ENCODE results near the gene TYRO3.
A peak's percentile ranks its signal among the peaks of the same experiment; 100 is the strongest.

TYRO3 gene

GRCh38 chr15:41554343-41554742 is 4.7 kb upstream of the TYRO3 start:
- Histone ChIP-seq H3K9ac (no peak overlapping the region), H3K4me2 (no peak overlapping the region), H3K27ac (no peak overlapping the region), H2AFZ (ENCODE audit: low read depth) (no peak overlapping the region), H3K4me3 (IDR thresholded peaks at IDR 0.05; ENCODE audit: insufficient read depth, low read depth, low read length) (no peak overlapping the region), H3K27me3 (ENCODE audit: insufficient read depth, low read depth) (no peaks in the 10 kb centered on the region), H3K36me3 (ENCODE audit: insufficient read depth) (no peaks in the 10 kb centered on the region), H3K4me1 (ENCODE audit: low read depth, poor library complexity, severe bottlenecking) (peaks cover 15% of the 10 kb centered on the region), H3K79me2 (ENCODE audit: insufficient read depth, low read depth) (no peaks in the 10 kb centered on the region), H4K20me1 (ENCODE audit: insufficient read depth) (no peaks in the 10 kb centered on the region)
- no peak for TF ChIP-seq CTCF (conservative IDR thresholded peaks at IDR 0.05; ENCODE audit: low read depth, low read length)

- Histone ChIP-seq H3K27ac (no peak overlapping the region), H3K4me2 (no peak overlapping the region), H4K20me1 (ENCODE audit: insufficient read depth) (no peaks in the 10 kb centered on the region), H3K4me3 (IDR thresholded peaks at IDR 0.05; ENCODE audit: insufficient read depth, low read depth, low read length) (no peak overlapping the region), H3K27me3 (ENCODE audit: insufficient read depth, low read depth) (no peaks in the 10 kb centered on the region), H3K9ac (no peak overlapping the region), H2AFZ (ENCODE audit: low read depth) (no peak overlapping the region), H3K36me3 (ENCODE audit: insufficient read depth) (no peaks in the 10 kb centered on the region), H3K79me2 (ENCODE audit: insufficient read depth, low read depth) (no peaks in the 10 kb centered on the region), H3K4me1 (ENCODE audit: low read depth, poor library complexity, severe bottlenecking) (peaks cover 18% of the 10 kb centered on the region)
- no peak for TF ChIP-seq CTCF (conservative IDR thresholded peaks at IDR 0.05; ENCODE audit: low read depth, low read length)
Measured at GRCh38 chr15:41554915-41555314, 4.1 kb upstream of the TYRO3 start.

- Histone ChIP-seq H3K4me3 (IDR thresholded peaks at IDR 0.05; ENCODE audit: insufficient read depth, low read depth, low read length) (no peak overlapping the region), H3K36me3 (ENCODE audit: insufficient read depth) (no peaks in the 10 kb centered on the region), H3K4me2 (no peak overlapping the region), H4K20me1 (ENCODE audit: insufficient read depth) (no peaks in the 10 kb centered on the region), H3K9ac (no peak overlapping the region), H3K27ac (no peak overlapping the region), H3K4me1 (ENCODE audit: low read depth, poor library complexity, severe bottlenecking) (peaks cover 18% of the 10 kb centered on the region), H3K27me3 (ENCODE audit: insufficient read depth, low read depth) (no peaks in the 10 kb centered on the region), H2AFZ (ENCODE audit: low read depth) (no peak overlapping the region), H3K79me2 (ENCODE audit: insufficient read depth, low read depth) (no peaks in the 10 kb centered on the region)
- no peak for TF ChIP-seq CTCF (conservative IDR thresholded peaks at IDR 0.05; ENCODE audit: low read depth, low read length)
Measured at GRCh38 chr15:41556677-41557076, 2.3 kb upstream of the TYRO3 start.

GRCh38 chr15:41557673-41558399 is 1.2 kb upstream of the TYRO3 start:
- H2AFZ ChIP-seq (ENCODE audit: low read depth) = peak overlapping the region; percentile 68
- H3K27me3 ChIP-seq (ENCODE audit: insufficient read depth, low read depth) = no peaks in the 10 kb centered on the region
- peak overlapping the region; percentile 12; the same call in 1 of the 2 replicates for H3K9ac ChIP-seq
- peak overlapping the region; percentile 79 for H3K4me2 ChIP-seq
- H3K27ac ChIP-seq = peak overlapping the region; percentile 19; the same call in 1 of the 2 replicates
- peak; percentile 87 for TF ChIP-seq CTCF (conservative IDR thresholded peaks at IDR 0.05; ENCODE audit: low read depth, low read length)
- no peaks in the 10 kb centered on the region for H3K79me2 ChIP-seq (ENCODE audit: insufficient read depth, low read depth)
- peaks cover 18% of the 10 kb centered on the region for H3K4me1 ChIP-seq (ENCODE audit: low read depth, poor library complexity, severe bottlenecking)
- no peak overlapping the region for H3K4me3 ChIP-seq (IDR thresholded peaks at IDR 0.05; ENCODE audit: insufficient read depth, low read depth, low read length)
- no peaks in the 10 kb centered on the region for H4K20me1 ChIP-seq (ENCODE audit: insufficient read depth)
- no peaks in the 10 kb centered on the region for H3K36me3 ChIP-seq (ENCODE audit: insufficient read depth)
